GM12878 (cell line): ENCODE results near the gene GPC6.

ENCODE experiments used
- TF ChIP-seq, protein P1 (sequence below), 3 experiments: IDR thresholded peaks in 2 of 3; conservative IDR thresholded peaks in 1 of 3; 2 replicates each; pipeline ENCODE4 v1.5.1; 2011; ENCODE audit warnings: low read depth in 3 of 3, low read length in 3 of 3, mild to moderate bottlenecking in 3 of 3, control low read depth in 2 of 3, moderate library complexity in 2 of 3, inconsistent platforms in 1 of 3, mixed read lengths in 1 of 3; ENCODE audit not compliant: control insufficient read depth in 2 of 3, insufficient read depth in 1 of 3; ENCODE audit errors: extremely low read depth in 1 of 3
- TF ChIP-seq, protein P2 (sequence below): fragments of 450-650 bp; IDR thresholded peaks from 2 replicates; pipeline ENCODE4 v1.6.1; 2017; ENCODE audit warnings: mild to moderate bottlenecking, moderate library complexity

DNA sequence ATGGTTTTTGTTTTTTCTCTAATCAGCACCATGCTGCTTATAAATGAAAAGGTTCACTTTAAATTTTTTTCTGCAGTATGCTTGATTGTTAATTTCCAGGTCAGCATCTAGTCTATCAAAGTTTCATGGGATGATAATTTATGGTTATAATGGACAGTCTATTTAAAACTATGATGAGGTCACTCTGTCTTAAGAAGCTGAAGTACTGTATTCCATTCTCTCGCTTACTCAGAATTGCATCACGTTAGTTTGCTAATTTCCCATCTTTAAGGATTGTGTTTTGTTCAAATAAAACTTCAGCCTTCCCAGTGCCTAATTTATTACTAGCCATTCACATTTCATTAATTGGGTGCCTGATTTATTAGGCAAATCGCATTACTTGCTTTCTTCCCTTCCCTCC is 94.3 kb downstream of the GPC6 start:
- TF ChIP-seq, protein P1, sequence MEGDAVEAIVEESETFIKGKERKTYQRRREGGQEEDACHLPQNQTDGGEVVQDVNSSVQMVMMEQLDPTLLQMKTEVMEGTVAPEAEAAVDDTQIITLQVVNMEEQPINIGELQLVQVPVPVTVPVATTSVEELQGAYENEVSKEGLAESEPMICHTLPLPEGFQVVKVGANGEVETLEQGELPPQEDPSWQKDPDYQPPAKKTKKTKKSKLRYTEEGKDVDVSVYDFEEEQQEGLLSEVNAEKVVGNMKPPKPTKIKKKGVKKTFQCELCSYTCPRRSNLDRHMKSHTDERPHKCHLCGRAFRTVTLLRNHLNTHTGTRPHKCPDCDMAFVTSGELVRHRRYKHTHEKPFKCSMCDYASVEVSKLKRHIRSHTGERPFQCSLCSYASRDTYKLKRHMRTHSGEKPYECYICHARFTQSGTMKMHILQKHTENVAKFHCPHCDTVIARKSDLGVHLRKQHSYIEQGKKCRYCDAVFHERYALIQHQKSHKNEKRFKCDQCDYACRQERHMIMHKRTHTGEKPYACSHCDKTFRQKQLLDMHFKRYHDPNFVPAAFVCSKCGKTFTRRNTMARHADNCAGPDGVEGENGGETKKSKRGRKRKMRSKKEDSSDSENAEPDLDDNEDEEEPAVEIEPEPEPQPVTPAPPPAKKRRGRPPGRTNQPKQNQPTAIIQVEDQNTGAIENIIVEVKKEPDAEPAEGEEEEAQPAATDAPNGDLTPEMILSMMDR (IDR thresholded peaks at IDR 0.05 in 2 of 3, conservative IDR thresholded peaks at IDR 0.05 in 1 of 3; ENCODE audit: control insufficient read depth in 2 of 3, extremely low read depth in 1 of 3, insufficient read depth in 1 of 3, low read depth in 3 of 3, low read length in 3 of 3) = no peak
- TF ChIP-seq, protein P2, sequence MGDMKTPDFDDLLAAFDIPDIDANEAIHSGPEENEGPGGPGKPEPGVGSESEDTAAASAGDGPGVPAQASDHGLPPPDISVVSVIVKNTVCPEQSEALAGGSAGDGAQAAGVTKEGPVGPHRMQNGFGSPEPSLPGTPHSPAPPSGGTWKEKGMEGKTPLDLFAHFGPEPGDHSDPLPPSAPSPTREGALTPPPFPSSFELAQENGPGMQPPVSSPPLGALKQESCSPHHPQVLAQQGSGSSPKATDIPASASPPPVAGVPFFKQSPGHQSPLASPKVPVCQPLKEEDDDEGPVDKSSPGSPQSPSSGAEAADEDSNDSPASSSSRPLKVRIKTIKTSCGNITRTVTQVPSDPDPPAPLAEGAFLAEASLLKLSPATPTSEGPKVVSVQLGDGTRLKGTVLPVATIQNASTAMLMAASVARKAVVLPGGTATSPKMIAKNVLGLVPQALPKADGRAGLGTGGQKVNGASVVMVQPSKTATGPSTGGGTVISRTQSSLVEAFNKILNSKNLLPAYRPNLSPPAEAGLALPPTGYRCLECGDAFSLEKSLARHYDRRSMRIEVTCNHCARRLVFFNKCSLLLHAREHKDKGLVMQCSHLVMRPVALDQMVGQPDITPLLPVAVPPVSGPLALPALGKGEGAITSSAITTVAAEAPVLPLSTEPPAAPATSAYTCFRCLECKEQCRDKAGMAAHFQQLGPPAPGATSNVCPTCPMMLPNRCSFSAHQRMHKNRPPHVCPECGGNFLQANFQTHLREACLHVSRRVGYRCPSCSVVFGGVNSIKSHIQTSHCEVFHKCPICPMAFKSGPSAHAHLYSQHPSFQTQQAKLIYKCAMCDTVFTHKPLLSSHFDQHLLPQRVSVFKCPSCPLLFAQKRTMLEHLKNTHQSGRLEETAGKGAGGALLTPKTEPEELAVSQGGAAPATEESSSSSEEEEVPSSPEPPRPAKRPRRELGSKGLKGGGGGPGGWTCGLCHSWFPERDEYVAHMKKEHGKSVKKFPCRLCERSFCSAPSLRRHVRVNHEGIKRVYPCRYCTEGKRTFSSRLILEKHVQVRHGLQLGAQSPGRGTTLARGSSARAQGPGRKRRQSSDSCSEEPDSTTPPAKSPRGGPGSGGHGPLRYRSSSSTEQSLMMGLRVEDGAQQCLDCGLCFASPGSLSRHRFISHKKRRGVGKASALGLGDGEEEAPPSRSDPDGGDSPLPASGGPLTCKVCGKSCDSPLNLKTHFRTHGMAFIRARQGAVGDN = no peak
